BJ (cell line): ENCODE data around the gene CPNE5. TPM values are rescaled to one million over a fixed set of nuclear protein-coding genes. Genes with fewer than 3 reads are reported as not detected.
A peak's percentile ranks its signal among the peaks of the same experiment; 100 is the strongest.

Experiments
- CTCF ChIA-PET: fragments of 350-600 bp; formaldehyde crosslinking; extraction: SDS; loops from one replicate; lab custom pipeline; 2021; ENCODE audit warnings: antibody characterized with exemption, inconsistent platforms; lab: Yijun Ruan, JAX
- POLR2A ChIA-PET: fragments of 300-600 bp; sonication (Branson Sonifier 250); formaldehyde crosslinking; extraction: SDS; loops from one replicate; lab custom pipeline; 2021; ENCODE audit warnings: antibody characterized with exemption; lab: Charles Lee
- DNase-seq: peaks from one replicate; pipeline ENCODE4 v3.0.0-alpha.2; 2011; ENCODE audit warnings: low read depth
- H3K27me3 ChIP-seq: 2 replicates; pipeline ENCODE4 v1.6.0; 2011; ENCODE audit warnings: low read length; ENCODE audit not compliant: control insufficient read depth, insufficient read depth
- H3K36me3 ChIP-seq: 2 replicates; pipeline ENCODE4 v1.5.1; 2011; ENCODE audit warnings: low read length; ENCODE audit not compliant: control insufficient read depth, insufficient read depth
- H3K4me3 ChIP-seq: 2 replicates; pipeline ENCODE4 v1.5.1; 2011; ENCODE audit warnings: low read depth, mild to moderate bottlenecking, control low read depth, low read length
- CTCF ChIP-seq: IDR thresholded peaks from 2 replicates; pipeline ENCODE4 v1.5.1; 2011; ENCODE audit warnings: low read depth, mild to moderate bottlenecking, control low read depth, inconsistent platforms, low read length, moderate library complexity; ENCODE audit not compliant: insufficient read depth
- polyA minus RNA-seq: library from RNA; depleted of rRNA, polyadenylated mRNA; stranded (reverse); fragments of >200 nt; gene quantifications from 2 replicates; pipeline ENCODE4 v1.2.3, GENCODE V29; 2011; rRNA and poly(A)+ RNA removed
- polyA plus RNA-seq: library from polyadenylated mRNA; depleted of rRNA; stranded (reverse); fragments of >200 nt; gene quantifications from 2 replicates; pipeline ENCODE4 v1.2.3, GENCODE V29; 2011; rRNA removed

The CPNE5 gene
- polyA plus RNA-seq (0.09 and 0.10 TPM in 2 replicates), polyA minus RNA-seq (1.2 TPM in 1 of 2 replicates, not detected in the other)

GRCh38 chr6:36838896-36839748 lies at the start of gene CPNE5:
TSS of gene CPNE5 (minus strand) at chr6:36839444. CDS start at chr6:36839377, 67 bp downstream.
- POLR2A ChIA-PET = no interaction called here
- Histone ChIP-seq H3K36me3 (no peaks in the 10 kb centered on the region), H3K4me3 (peak within 1 kb of the TSS; percentile 48), H3K27me3 (peaks cover 23% of the 10 kb centered on the region)
- CTCF ChIA-PET = no interaction called here
- no peak for DNase-seq
- no peak for TF ChIP-seq CTCF

DNA sequence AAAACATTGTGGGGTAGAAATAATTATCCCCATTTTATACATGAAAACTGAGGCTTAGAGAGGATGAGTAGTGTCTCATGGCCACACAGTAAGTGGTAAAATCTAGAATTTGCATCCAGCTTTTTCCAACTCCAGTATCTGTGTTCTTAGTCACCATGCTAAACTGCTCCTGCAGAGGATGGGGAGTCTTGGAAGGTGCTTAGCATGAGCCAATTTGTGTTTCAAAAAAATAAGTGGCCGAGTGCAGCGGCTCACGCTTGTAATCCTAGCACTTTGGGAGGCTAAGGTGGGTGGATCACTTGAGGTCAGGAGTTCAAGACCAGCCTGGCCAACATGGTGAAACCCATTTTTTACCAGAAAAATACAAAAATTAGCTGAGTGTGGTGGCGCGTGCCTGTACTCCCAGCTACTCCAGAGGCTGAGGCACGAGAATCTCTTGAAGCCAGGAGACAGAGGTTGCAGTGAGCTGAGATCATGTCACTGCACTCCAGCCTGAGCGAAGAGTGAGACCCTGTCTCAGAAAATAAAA lies 48.9 kb upstream of the CPNE5 start:
- TF ChIP-seq CTCF = no peak
- DNase-seq = no peak
- no peak overlapping the region for H3K4me3 ChIP-seq
- no peaks in the 10 kb centered on the region for H3K27me3 ChIP-seq
- POLR2A ChIA-PET = no interaction called here
- 0 out of 2 replicates have a peak, but pooled peaks cover 1% of the 10 kb centered on the region for H3K36me3 ChIP-seq
- CTCF ChIA-PET = interaction anchor here (1.1 to 1.7 kb wide), 2 partner anchors 130 to 131 kb away, joined by 3 to 6 read pairs; no protein-coding TSS in a partner anchor

DNA sequence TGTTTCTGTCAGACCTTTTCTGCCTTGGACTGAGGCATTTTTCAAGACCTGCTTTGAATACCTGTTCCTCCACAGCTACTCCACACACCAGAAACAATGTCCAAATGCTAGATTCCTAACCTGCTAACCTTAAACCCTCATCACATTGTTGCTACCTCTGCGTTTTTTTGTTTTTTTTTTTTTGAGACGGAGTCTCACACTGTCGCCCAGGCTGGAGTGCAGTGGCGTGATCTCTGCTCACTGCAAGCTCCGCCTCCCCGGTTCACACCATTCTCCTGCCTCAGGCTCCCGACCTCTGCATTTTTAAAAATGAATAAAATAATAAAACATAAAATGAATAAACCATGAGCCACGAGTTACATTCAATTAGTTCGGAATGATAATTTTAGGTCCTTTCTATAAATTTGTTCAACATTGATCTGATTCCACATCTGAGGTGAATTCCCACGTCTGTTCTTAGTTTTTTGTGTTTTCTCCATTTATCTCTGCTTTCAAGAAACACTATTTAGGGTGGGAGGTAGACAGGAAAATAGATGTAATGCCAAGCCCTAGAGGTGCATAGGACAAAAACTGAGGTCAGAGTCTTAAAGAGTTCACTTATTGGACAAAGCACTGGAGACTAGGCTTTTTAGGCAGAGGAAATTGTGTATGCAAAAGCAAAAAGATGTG lies 47.8 kb upstream of the CPNE5 start:
- Histone ChIP-seq H3K27me3 (no peaks in the 10 kb centered on the region), H3K36me3 (no peaks in the 10 kb centered on the region), H3K4me3 (peak overlapping the region; percentile 68)
- ChIA-PET POLR2A (no interaction called here), CTCF (interaction anchor here (1.1 to 7.4 kb wide), 5 partner anchors 12 to 132 kb away, joined by 3 to 85 read pairs (median 40); partner anchors contain the start of gene PPIL1)
- no peak for TF ChIP-seq CTCF
- no peak for DNase-seq

DNA sequence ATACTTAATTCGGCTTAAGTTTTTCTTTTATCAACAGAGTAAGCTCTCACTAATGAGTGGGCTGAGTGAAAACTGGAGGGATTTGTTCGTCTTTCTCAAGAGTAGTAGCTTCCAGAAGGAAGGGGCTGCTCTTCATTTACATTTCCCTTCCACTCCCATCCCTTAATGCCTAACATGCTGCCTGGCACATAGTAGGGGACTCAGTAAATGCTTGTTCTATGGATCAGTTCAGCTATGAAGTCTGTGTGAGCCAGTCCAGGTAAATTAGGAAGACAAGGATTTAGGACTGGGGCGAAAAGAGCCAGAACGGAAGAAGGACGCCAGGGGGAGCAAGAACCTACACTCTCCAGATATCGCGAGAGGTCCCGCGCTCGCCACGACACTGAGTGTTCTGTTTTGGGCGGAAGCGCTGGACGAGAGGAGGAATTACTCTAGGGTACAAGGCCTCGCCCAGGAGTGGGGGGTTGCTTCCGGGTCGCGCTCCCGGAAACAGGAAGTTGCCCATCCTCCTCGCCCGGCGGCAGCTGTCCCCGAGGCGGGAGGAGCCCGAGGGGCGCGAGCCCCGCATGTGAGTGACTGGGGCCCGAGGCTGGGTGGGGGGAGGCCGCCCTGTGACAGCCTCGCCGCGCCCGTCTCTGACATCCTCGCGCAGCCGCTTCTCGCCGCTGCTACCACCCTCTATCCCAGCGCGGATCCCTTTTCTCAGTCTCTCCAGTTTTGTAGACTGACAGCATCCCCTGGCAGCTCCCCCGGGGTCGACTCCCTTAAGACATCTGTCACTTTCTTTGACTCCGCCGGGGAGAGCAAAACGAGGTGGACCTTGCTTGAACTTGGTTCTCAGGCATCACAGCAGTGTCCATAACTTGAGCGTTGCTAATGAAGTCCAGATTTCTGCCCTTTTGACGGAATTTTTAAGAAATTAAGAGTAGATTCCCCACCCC lies 46.5 kb upstream of the CPNE5 start, which contains the start of gene C6orf89:
C6orf89 (plus strand) TSS at position 492 of the 941 bp plus-strand sequence. CDS start 13,493 bp downstream, outside the sequence.
- peak; percentile 86 for TF ChIP-seq CTCF

More for the DNA sequence above, 46.5 kb upstream of the CPNE5 start, which contains the start of gene C6orf89:
- no peaks in the 10 kb centered on the region for H3K27me3 ChIP-seq
- POLR2A ChIA-PET = interaction anchor here (0.6 kb wide), 2 partner anchors 102 to 355 kb away, joined by 3 to 4 read pairs; no protein-coding TSS in a partner anchor
- no peaks in the 10 kb centered on the region for H3K36me3 ChIP-seq
- DNase-seq = peak; percentile 75
- CTCF ChIA-PET = interaction anchor here (0.7 to 7.4 kb wide), 23 partner anchors 9 to 329 kb away, joined by 3 to 85 read pairs (median 5); partner anchors contain the start of genes MTCH1 and PPIL1
- peak within 1 kb of the TSS; percentile 68 for H3K4me3 ChIP-seq
